GM20000 (cell line): ENCODE results near the gene CYP21A2.
A peak's percentile ranks its signal among the peaks of the same experiment; 100 is the strongest.
"Not testable (repeated sequence)": the region's sequence is repeated elsewhere in the genome, so short reads cannot be mapped to it uniquely, and the experiment has no call there.

ENCODE experiments used
- DNase-seq: peaks from one replicate; pipeline ENCODE4 v3.0.0; 2012; ENCODE audit warnings: low spot score

The CYP21A2 gene

GRCh38 chr6:32037598-32038524 is at the start of gene CYP21A2:
TSS of gene CYP21A2 (plus strand) at chr6:32038415. CDS start at chr6:32038423, 8 bp downstream.
- not testable (repeated sequence) for DNase-seq

DNA sequence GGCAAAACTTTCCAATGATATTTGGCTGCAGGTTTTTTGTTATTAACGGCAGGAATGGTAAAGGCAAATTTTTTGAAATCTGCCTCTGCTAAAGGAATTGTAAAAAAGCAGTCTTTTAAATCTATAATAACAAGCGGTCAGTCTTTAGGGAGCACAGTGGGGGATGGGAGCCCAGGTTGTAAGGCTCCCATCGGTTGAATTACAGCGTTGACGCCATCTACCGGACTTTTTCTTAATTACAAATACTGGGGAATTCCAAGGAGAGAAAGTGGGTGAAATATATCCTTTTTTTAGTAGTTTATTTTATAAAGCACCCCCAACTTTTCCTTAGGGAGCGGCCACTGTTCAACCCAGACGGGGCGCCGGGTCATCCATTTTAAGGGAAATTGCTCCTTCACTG is 48.9 kb upstream of the CYP21A2 start:
- not testable (repeated sequence) for DNase-seq

DNA sequence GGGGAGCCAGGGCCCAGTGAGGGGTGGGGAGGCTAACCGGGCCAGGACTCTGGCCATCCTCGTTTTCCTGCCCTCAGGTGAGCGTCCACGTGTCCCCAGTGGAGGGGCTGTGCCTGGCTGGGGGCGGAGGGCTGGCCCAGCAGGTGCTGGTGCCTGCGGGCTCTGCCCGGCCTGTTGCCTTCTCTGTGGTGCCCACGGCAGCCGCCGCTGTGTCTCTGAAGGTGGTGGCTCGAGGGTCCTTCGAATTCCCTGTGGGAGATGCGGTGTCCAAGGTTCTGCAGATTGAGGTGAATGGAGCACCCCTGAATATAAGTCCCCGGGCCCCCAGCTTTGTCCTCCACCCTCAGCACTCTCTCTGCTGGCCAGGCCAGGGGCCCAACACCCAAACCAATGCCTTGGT is 43.8 kb upstream of the CYP21A2 start:
- DNase-seq: not testable (repeated sequence)

- not testable (repeated sequence) for DNase-seq
Measured at GRCh38 chr6:31996385-31996784, 41.8 kb upstream of the CYP21A2 start.

DNA sequence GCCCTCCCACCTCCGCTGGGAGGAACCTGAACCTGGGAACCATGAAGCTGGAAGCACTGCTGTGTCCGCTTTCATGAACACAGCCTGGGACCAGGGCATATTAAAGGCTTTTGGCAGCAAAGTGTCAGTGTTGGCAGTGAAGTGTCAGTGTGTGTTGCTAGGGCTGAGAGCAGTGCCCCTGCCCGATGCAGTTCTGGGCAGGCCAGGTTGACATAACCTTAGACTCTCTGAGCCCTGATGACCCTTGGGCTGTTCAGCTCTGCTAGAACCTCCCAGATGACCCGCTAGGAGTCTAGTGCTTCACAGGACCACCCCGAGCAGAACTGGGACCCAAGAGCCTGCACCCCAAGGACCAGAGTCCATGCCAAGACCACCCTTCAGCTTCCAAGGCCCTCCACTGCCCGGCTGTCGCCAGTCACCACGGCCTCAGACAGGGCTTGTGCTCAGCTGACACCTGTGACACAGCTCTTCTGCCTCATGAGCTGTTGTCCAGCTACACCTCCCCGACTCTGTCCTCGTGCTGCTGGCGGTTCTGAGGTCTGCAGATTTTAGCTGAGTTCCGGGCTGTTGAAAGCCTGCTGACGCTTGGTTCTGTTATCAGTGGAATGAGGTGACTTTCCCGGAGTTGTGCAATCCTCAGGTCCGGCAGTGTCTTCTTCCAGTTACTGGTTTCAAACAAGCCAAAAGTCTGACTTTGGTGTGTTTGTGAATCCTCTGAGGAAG is 35.5 kb upstream of the CYP21A2 start:
- DNase-seq: not testable (repeated sequence)

GRCh38 chr6:32003301-32003700 is 34.9 kb upstream of the CYP21A2 start:
- DNase-seq: not testable (repeated sequence)

DNA sequence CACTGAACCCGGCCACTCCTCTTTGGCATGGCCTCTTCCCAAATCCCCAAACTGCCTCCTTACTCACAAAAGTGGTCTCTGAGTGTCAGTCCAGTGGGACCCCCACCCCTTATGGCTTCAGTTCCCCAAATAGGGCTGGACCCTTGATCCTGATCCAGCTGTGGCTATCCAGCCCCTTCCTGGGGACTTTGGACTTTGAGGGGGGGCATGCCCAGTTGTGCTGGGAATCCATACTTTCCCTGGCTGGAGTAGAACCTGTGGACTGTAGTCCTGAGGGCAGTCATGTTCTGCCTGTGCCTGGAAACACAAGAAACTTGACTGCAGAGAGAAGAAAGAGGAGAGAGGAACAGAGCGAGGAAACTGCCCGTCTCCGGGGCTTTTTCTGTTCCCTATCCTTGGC is 33.8 kb upstream of the CYP21A2 start:
- DNase-seq: not testable (repeated sequence)

DNA sequence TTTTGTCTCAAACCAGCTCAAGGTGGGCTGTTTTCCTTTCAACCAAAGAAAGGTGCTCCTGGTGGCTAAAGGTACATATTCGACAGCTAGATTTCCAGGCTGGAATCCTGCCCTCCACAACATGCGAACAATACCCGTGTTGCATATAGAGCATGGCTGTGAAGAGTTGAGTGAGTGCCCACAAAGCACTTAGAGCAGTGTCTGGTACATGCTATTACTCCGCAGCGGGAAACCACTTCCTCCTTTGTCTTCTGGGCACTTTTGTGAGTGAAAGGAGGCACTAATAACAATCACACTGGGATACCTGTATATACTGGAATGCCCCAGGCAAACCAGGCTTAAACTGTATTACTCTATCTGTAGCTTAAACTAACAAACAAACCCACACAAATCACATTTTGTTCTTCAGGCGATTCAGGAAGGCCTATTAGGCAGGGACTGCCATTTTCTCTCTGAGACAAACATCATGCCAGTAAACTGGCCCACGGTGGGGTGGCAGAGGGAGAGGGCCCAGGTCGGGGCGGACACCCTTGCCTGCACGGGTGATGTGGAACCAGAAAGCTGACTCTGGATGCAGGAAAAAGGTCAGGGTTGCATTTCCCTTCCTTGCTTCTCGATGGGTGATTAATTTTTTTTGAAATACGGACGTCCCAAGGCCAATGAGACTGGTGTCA is 33.2 kb upstream of the CYP21A2 start:
- not testable (repeated sequence) for DNase-seq

GRCh38 chr6:32005538-32005880 is 32.7 kb upstream of the CYP21A2 start:
- not testable (repeated sequence) for DNase-seq

GRCh38 chr6:32005991-32006529 is 32.2 kb upstream of the CYP21A2 start:
- peak; percentile 0 for DNase-seq

DNA sequence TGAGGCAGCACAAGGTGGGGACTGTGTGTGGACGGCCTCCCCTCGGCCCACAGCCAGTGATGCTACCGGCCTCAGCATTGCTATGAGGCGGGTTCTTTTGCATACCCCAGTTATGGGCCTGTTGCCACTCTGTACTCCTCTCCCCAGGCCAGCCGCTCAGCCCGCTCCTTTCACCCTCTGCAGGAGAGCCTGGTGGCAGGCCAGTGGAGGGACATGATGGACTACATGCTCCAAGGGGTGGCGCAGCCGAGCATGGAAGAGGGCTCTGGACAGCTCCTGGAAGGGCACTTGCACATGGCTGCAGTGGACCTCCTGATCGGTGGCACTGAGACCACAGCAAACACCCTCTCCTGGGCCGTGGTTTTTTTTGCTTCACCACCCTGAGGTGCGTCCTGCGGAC is 31.1 kb upstream of the CYP21A2 start:
- DNase-seq: not testable (repeated sequence)

GRCh38 chr6:32008037-32008436 is 30.2 kb upstream of the CYP21A2 start:
- DNase-seq: not testable (repeated sequence)

GRCh38 chr6:32008616-32009015 is 29.6 kb upstream of the CYP21A2 start:
- DNase-seq: peak; percentile 2

DNA sequence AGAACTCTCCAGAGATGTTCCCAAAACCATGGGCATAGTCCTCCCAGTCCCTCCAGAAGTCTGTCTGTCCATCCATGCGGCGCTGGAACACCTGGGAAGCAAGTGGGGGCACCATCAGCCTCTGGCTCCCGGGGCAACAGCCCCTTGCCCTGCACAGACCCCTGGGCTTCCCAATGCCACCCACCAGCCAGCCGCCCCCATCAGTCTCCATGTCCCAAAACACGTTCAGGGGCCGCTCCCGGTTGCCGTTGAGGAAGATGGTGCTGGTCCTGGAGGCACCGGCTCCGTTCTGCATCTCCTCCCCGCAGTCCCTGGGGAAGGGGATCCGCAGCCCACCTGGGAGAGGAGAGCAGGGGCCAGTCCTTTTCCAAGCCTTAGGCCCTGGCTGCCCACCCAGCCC is 28.7 kb upstream of the CYP21A2 start:
- DNase-seq: not testable (repeated sequence)

DNA sequence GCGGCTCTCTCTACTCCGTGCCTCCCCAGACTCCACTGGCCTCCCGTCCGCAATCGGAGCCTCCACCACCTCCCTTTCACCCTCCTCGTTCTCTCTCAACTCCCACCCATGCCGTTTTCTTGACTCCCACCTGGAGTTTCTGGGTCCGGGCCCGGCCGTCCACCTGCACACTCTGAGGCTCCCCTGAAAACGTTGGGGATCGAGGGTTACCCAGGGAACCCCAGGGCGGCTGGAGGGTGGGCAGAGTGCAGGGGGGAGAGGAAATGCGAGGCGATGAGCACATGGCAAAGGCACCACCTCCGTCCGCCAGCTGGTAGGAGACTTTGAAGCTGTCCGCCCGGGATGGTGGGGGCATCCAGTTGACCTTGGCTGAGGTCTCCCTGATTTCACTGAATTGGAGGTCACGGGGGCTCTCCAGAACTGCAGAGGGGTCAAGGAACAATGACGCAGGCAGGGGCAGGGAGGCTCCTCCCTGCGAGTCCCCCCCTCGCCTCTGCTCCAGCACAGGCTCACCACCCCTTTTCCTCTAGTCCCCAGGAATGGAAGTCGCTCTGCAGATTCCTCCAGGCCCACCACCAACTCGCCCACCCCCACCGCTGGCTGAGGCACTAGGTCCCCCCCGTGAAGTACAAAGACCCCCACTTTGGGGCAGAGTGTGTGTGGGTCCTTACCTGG is 27.2 kb upstream of the CYP21A2 start:
- peak; percentile 1 for DNase-seq

GRCh38 chr6:32012941-32013617 is 25.1 kb upstream of the CYP21A2 start:
- DNase-seq: not testable (repeated sequence)

- DNase-seq: not testable (repeated sequence)
Measured at GRCh38 chr6:32013738-32014137, 24.5 kb upstream of the CYP21A2 start.

- not testable (repeated sequence) for DNase-seq
Measured at GRCh38 chr6:32014547-32014946, 23.7 kb upstream of the CYP21A2 start, which contains the start of gene C4B. TSS of gene C4B (plus strand) at chr6:32014795. CDS start at chr6:32014846, 51 bp downstream.

GRCh38 chr6:32022100-32022499 is 16.1 kb upstream of the CYP21A2 start:
- DNase-seq: not testable (repeated sequence)

DNA sequence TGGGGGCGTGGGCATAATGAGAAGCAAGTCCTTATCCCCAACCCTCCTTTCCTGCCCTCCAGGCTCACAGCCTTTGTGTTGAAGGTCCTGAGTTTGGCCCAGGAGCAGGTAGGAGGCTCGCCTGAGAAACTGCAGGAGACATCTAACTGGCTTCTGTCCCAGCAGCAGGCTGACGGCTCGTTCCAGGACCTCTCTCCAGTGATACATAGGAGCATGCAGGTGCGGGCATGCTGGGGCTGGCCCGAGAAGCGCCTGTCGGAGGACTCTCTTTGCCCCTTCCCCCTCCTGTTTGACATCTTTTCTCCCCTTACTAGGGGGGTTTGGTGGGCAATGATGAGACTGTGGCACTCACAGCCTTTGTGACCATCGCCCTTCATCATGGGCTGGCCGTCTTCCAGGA is 9.6 kb upstream of the CYP21A2 start:
- not testable (repeated sequence) for DNase-seq

DNA sequence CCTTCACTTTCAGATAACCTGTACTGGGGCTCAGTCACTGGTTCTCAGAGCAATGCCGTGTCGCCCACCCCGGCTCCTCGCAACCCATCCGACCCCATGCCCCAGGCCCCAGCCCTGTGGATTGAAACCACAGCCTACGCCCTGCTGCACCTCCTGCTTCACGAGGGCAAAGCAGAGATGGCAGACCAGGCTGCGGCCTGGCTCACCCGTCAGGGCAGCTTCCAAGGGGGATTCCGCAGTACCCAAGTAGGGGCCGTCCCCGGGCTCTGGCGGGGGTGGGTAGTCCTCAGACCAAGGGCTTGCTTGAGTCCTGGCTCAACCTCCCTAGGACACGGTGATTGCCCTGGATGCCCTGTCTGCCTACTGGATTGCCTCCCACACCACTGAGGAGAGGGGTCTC is 8.7 kb upstream of the CYP21A2 start:
- DNase-seq: not testable (repeated sequence)
